HEK293 (cell line): ENCODE data around the gene UBE2M.
A peak's percentile ranks its signal among the peaks of the same experiment; 100 is the strongest.

Source experiments
- CTCF ChIA-PET: fragments of 350-600 bp; formaldehyde crosslinking; extraction: SDS; loops from one replicate; lab custom pipeline; 2021; ENCODE audit warnings: antibody characterized with exemption; lab: Yijun Ruan, JAX
- POLR2A ChIA-PET: fragments of 300-600 bp; formaldehyde crosslinking; extraction: SDS; loops from one replicate; lab custom pipeline; 2020; ENCODE audit warnings: antibody characterized with exemption, inconsistent platforms; lab: Yijun Ruan, JAX
- H3K27ac ChIP-seq: fragments of 200-500 bp; sonication (Bioruptor generic); 2 replicates; pipeline ENCODE4 v1.5.1; 2014; ENCODE audit warnings: low read depth, low read length, control low read depth, inconsistent platforms; ENCODE audit errors: extremely low read depth
- H3K36me3 ChIP-seq, 2 experiments: fragments of 200-500 bp in 1 of 2; sonication (Bioruptor generic) in 1 of 2; 1 replicate in 1 of 2; 2 replicates in 1 of 2; pipeline ENCODE4 v1.5.1; 2014 to 2017; ENCODE audit warnings: inconsistent platforms in 2 of 2, low read length in 2 of 2; ENCODE audit not compliant: control insufficient read depth in 2 of 2, insufficient read depth in 1 of 2
- H3K4me1 ChIP-seq: fragments of 200-500 bp; sonication (Bioruptor generic); 2 replicates; pipeline ENCODE4 v1.5.1; 2014; ENCODE audit warnings: mild to moderate bottlenecking, low read length, inconsistent platforms; ENCODE audit not compliant: control insufficient read depth, insufficient read depth
- H3K4me3 ChIP-seq: 2 replicates; pipeline ENCODE4 v1.5.1; 2011; ENCODE audit warnings: low read depth, mild to moderate bottlenecking, control low read depth, low read length, moderate library complexity
- H3K9me3 ChIP-seq: fragments of 200-500 bp; sonication (Bioruptor generic); 2 replicates; pipeline ENCODE4 v1.5.1; 2014; ENCODE audit warnings: low read depth, low read length, inconsistent platforms; ENCODE audit not compliant: control insufficient read depth, insufficient read depth
- GLIS1 ChIP-seq: fragments of 450-650 bp; formaldehyde crosslinking; IDR thresholded peaks from 2 replicates; pipeline ENCODE4 v1.5.1; 2016; ENCODE audit warnings: missing biosample characterization, missing genetic modification characterization
- KLF1 ChIP-seq: fragments of 450-650 bp; formaldehyde crosslinking; IDR thresholded peaks from 2 replicates; pipeline ENCODE4 v1.5.1; 2016; ENCODE audit warnings: missing biosample characterization, missing genetic modification characterization
- KLF9 ChIP-seq: fragments of 450-650 bp; formaldehyde crosslinking; IDR thresholded peaks from 2 replicates; pipeline ENCODE4 v1.5.1; 2016; ENCODE audit warnings: missing biosample characterization, missing genetic modification characterization, low read depth
- OSR2 ChIP-seq: fragments of 450-650 bp; formaldehyde crosslinking; IDR thresholded peaks from 2 replicates; pipeline ENCODE4 v1.5.1; 2016; ENCODE audit warnings: missing biosample characterization, missing genetic modification characterization
- REST ChIP-seq: fragments of 450-650 bp; formaldehyde crosslinking; IDR thresholded peaks from 2 replicates; pipeline ENCODE4 v1.5.1; 2016; ENCODE audit warnings: missing biosample characterization, missing genetic modification characterization
- SCRT1 ChIP-seq: fragments of 450-650 bp; formaldehyde crosslinking; IDR thresholded peaks from 2 replicates; pipeline ENCODE4 v1.5.1; 2016; ENCODE audit warnings: missing biosample characterization, missing genetic modification characterization, borderline replicate concordance
- SCRT2 ChIP-seq: fragments of 450-650 bp; formaldehyde crosslinking; IDR thresholded peaks from 2 replicates; pipeline ENCODE4 v1.5.1; 2016; ENCODE audit warnings: missing biosample characterization, missing genetic modification characterization
- SETDB1 ChIP-seq: IDR thresholded peaks from one replicate; pipeline ENCODE4 v1.6.1; 2017; ENCODE audit warnings: mild to moderate bottlenecking, low read length, moderate library complexity, mixed read lengths; ENCODE audit not compliant: insufficient read length
- ZBTB11 ChIP-seq: fragments of 450-650 bp; formaldehyde crosslinking; conservative IDR thresholded peaks from 2 replicates; pipeline ENCODE4 v1.5.1; 2016; ENCODE audit warnings: low read depth, missing biosample characterization, missing genetic modification characterization
- ZBTB49 ChIP-seq: fragments of 450-650 bp; formaldehyde crosslinking; IDR thresholded peaks from 2 replicates; pipeline ENCODE4 v1.5.1; 2016; ENCODE audit warnings: missing biosample characterization, missing genetic modification characterization, low read depth
- ZNF169 ChIP-seq: fragments of 450-650 bp; formaldehyde crosslinking; IDR thresholded peaks from 2 replicates; pipeline ENCODE4 v1.5.1; 2016; ENCODE audit warnings: missing biosample characterization, missing genetic modification characterization
- ZNF214 ChIP-seq: fragments of 450-650 bp; formaldehyde crosslinking; IDR thresholded peaks from 2 replicates; pipeline ENCODE4 v1.5.1; 2017; ENCODE audit warnings: missing biosample characterization, mild to moderate bottlenecking, missing genetic modification characterization, borderline replicate concordance
- ZNF354C ChIP-seq: fragments of 450-650 bp; formaldehyde crosslinking; IDR thresholded peaks from 2 replicates; pipeline ENCODE4 v1.5.1; 2016; ENCODE audit warnings: missing biosample characterization, missing genetic modification characterization, low read depth, borderline replicate concordance
- ZNF366 ChIP-seq: fragments of 450-650 bp; formaldehyde crosslinking; conservative IDR thresholded peaks from 2 replicates; pipeline ENCODE4 v1.5.1; 2016; ENCODE audit warnings: missing biosample characterization, missing genetic modification characterization
- ZNF394 ChIP-seq: fragments of 450-650 bp; formaldehyde crosslinking; IDR thresholded peaks from 2 replicates; pipeline ENCODE4 v1.5.1; 2016; ENCODE audit warnings: missing biosample characterization, missing genetic modification characterization, mild to moderate bottlenecking, moderate library complexity, borderline replicate concordance
- ZNF473 ChIP-seq: fragments of 450-650 bp; formaldehyde crosslinking; IDR thresholded peaks from 2 replicates; pipeline ENCODE4 v1.5.1; 2017; ENCODE audit warnings: missing biosample characterization, missing genetic modification characterization
- ZNF555 ChIP-seq: fragments of 450-650 bp; formaldehyde crosslinking; conservative IDR thresholded peaks from 2 replicates; pipeline ENCODE4 v1.5.1; 2017; ENCODE audit warnings: missing biosample characterization, mild to moderate bottlenecking, missing genetic modification characterization, inconsistent platforms
- ZNF561 ChIP-seq: fragments of 450-650 bp; IDR thresholded peaks from 2 replicates; pipeline ENCODE4 v1.5.1; 2018; ENCODE audit warnings: missing biosample characterization, missing genetic modification characterization, borderline replicate concordance
- ZNF585B ChIP-seq: fragments of 450-650 bp; formaldehyde crosslinking; IDR thresholded peaks from 2 replicates; pipeline ENCODE4 v1.5.1; 2016; ENCODE audit warnings: missing biosample characterization, missing genetic modification characterization
- ZNF596 ChIP-seq: fragments of 450-650 bp; IDR thresholded peaks from 2 replicates; pipeline ENCODE4 v1.5.0; 2018; ENCODE audit warnings: missing biosample characterization, mild to moderate bottlenecking, missing genetic modification characterization, moderate library complexity
- ZNF670 ChIP-seq: fragments of 450-650 bp; formaldehyde crosslinking; IDR thresholded peaks from 2 replicates; pipeline ENCODE4 v1.5.1; 2016; ENCODE audit warnings: missing biosample characterization, missing genetic modification characterization, low read depth
- ZNF704 ChIP-seq: fragments of 450-650 bp; formaldehyde crosslinking; IDR thresholded peaks from 2 replicates; pipeline ENCODE4 v1.5.1; 2016; ENCODE audit warnings: missing biosample characterization, missing genetic modification characterization
- ZSCAN30 ChIP-seq: fragments of 450-650 bp; IDR thresholded peaks from 2 replicates; pipeline ENCODE4 v1.5.1; 2018; ENCODE audit warnings: missing biosample characterization, mild to moderate bottlenecking, missing genetic modification characterization, moderate library complexity
- ZXDB ChIP-seq: fragments of 450-650 bp; formaldehyde crosslinking; IDR thresholded peaks from 2 replicates; pipeline ENCODE4 v1.5.1; 2016; ENCODE audit warnings: missing biosample characterization, missing genetic modification characterization

The UBE2M gene

GRCh38 chr19:58573658-58574164 lies 15.3 kb upstream of the UBE2M start (continued):
- TF ChIP-seq ZNF366 (tag by site-specific recombination) (peak; percentile 64), SCRT2 (peak; percentile 76; the same call in 1 of the 2 replicates), SCRT1 (tag by site-specific recombination) (peak; percentile 43; the same call in 1 of the 2 replicates), KLF1 (tag by site-specific recombination) (no peak), ZNF473 (tag by site-specific recombination) (no peak)

GRCh38 chr19:58572818-58573657 lies 14.6 kb upstream of the UBE2M start, which contains the start of gene MZF1:
MZF1 (minus strand) TSS chr19:58573335; CDS start chr19:58571389, 1,946 bp downstream.
- Histone ChIP-seq H3K4me3 (peak within 1 kb of the TSS; percentile 67), H3K9me3 (no peaks in the 10 kb centered on the region), H3K36me3 (peaks cover 0 to 33% of the 10 kb centered on the region in 2 experiments; a peak in 2 of 3 replicates), H3K4me1 (peaks cover 8% of the 10 kb centered on the region), H3K27ac (peak within 1 kb of the TSS; percentile 77)
- POLR2A ChIA-PET, result interaction anchor here (0.6 to 4.9 kb wide), 5 partner anchors 11 to 53 kb away, joined by 3 to 28 read pairs (median 19); partner anchors contain the start of genes CHMP2A and TRIM28
- CTCF ChIA-PET, result interaction anchor here (0.8 to 1.4 kb wide), 2 partner anchors 9 to 16 kb away, joined by 3 read pairs; no protein-coding TSS in a partner anchor
- TF ChIP-seq REST (tag by site-specific recombination) (0 out of 2 replicates have a peak, but pooled peaks have one; percentile 41), ZNF596 (tag by site-specific recombination) (peak; percentile 75), ZNF214 (tag by site-specific recombination) (no peak), ZNF555 (tag by site-specific recombination) (no peak), SETDB1 (no peak), KLF1 (tag by site-specific recombination) (peak; percentile 88), ZNF670 (tag by site-specific recombination) (no peak), ZNF585B (tag by site-specific recombination) (no peak), GLIS1 (tag by site-specific recombination) (peak; percentile 98), OSR2 (tag by site-specific recombination) (no peak), ZBTB11 (peak; percentile 90), ZNF354C (no peak), ZNF704 (tag by site-specific recombination) (no peak), ZXDB (tag by site-specific recombination) (peak; percentile 97), ZBTB49 (tag by site-specific recombination) (no peak), KLF9 (tag by site-specific recombination) (peak; percentile 88), ZNF561 (tag by site-specific recombination) (no peak), ZNF169 (tag by site-specific recombination) (no peak), ZSCAN30 (tag by site-specific recombination) (no peak), ZNF394 (peak; percentile 61; the same call in 1 of the 2 replicates)
